NK-92 (cell line): Measurements from ENCODE around the gene SIRT3.
"Not testable (repeated sequence)": the region's sequence is repeated elsewhere in the genome, so short reads cannot be mapped to it uniquely, and the experiment has no call there.

Experiments used
- DNase-seq: peaks from one replicate; lab custom pipeline; 2025; ENCODE audit not compliant: unreplicated experiment; lab: John Stamatoyannopoulos, UW

Gene SIRT3

GRCh38 chr11:271319-271715 lies 35.2 kb upstream of the SIRT3 start:
- no peak for DNase-seq

GRCh38 chr11:270451-271318 lies 34.5 kb upstream of the SIRT3 start:
- DNase-seq = no peak

- DNase-seq = no peak
These were observed 33.2 kb upstream of the SIRT3 start for GRCh38 chr11:269146-269890.

GRCh38 chr11:268716-269145 lies 32.6 kb upstream of the SIRT3 start:
- not testable (repeated sequence) for DNase-seq

GRCh38 chr11:267491-267994 lies 31.4 kb upstream of the SIRT3 start:
- DNase-seq = no peak

- no peak for DNase-seq
These were observed 30.7 kb upstream of the SIRT3 start for GRCh38 chr11:266676-267439.

GRCh38 chr11:261624-262023 lies 25.5 kb upstream of the SIRT3 start:
- DNase-seq = no peak

- DNase-seq = no peak
These were observed 23.3 kb upstream of the SIRT3 start for GRCh38 chr11:259413-259812.

- DNase-seq = no peak
These were observed 21.8 kb upstream of the SIRT3 start for GRCh38 chr11:257766-258493.

GRCh38 chr11:256952-257737 lies 21.0 kb upstream of the SIRT3 start:
- DNase-seq = no peak

- no peak for DNase-seq
These were observed 19.7 kb upstream of the SIRT3 start for GRCh38 chr11:255816-256215.

- DNase-seq = no peak
These were observed 19.0 kb upstream of the SIRT3 start for GRCh38 chr11:255176-255575.

- DNase-seq = no peak
These were observed 17.7 kb upstream of the SIRT3 start for GRCh38 chr11:253886-254270.

GRCh38 chr11:253160-253885 lies 17.2 kb upstream of the SIRT3 start:
- DNase-seq = no peak

GRCh38 chr11:252666-253065 lies 16.5 kb upstream of the SIRT3 start:
- DNase-seq = no peak

GRCh38 chr11:251550-251949 lies 15.4 kb upstream of the SIRT3 start:
- DNase-seq = no peak

GRCh38 chr11:250740-251299 lies 14.7 kb upstream of the SIRT3 start:
- DNase-seq = no peak

- DNase-seq = no peak
These were observed 14.1 kb upstream of the SIRT3 start for GRCh38 chr11:250274-250673.

GRCh38 chr11:249062-249461 lies 12.9 kb upstream of the SIRT3 start:
- no peak for DNase-seq
